ENCODE data around the gene TENT4B. TPM values are rescaled to one million over a fixed set of nuclear protein-coding genes. Genes with fewer than 3 reads are reported as not detected.

Gene TENT4B
- total and polyA plus RNA-seq, 4 donors: 4.3 to 16.3 (median 8.4) TPM

GRCh38 chr16:50275098-50275415 is 122.0 kb downstream of the TENT4B start:
- ATAC-seq (ENCODE audit: insufficient read depth, low FRiP score): no peak
- Histone ChIP-seq H3K27ac (ENCODE audit: low read depth in 1 of 2, low read length in 1 of 2) (peak overlapping the region in 1 of 2 donors; percentile 69), H3K36me3 (ENCODE audit: control insufficient read depth in 4 of 4, insufficient read depth in 4 of 4, low read length in 4 of 4) (no peaks in the 10 kb centered on the region), H3K4me1 (ENCODE audit: control insufficient read depth in 5 of 5, insufficient read depth in 5 of 5, low read length in 5 of 5) (peaks cover 0 to 11% (median 0%) of the 10 kb centered on the region in 5 donors), H3K4me3 (peak overlapping the region; percentile 18), H3K9me3 (ENCODE audit: control insufficient read depth in 4 of 4, insufficient read depth in 3 of 4, low read length in 3 of 4) (peaks cover 0 to 2% (median 0%) of the 10 kb centered on the region in 4 donors), H3K9ac (ENCODE audit: insufficient read depth in 1 of 2, low read length in 2 of 2) (no peak overlapping the region), H3K27me3 (ENCODE audit: control insufficient read depth in 3 of 3, insufficient read depth in 3 of 3, low read length in 2 of 3) (no peaks in the 10 kb centered on the region)
- DNase-seq: no peak
- WGBS, 2 donors: 85 to 89% methylated on average over 3 of the region's 3 CpGs
- no peak for TF ChIP-seq CTCF (IDR thresholded peaks at IDR 0.05; ENCODE audit: control extremely low read depth, extremely low read depth)

- no peak overlapping the region for H3K4me3 ChIP-seq
- H3K9me3 ChIP-seq (ENCODE audit: control insufficient read depth in 4 of 4, insufficient read depth in 3 of 4, low read length in 3 of 4): no peaks in the 10 kb centered on the region
- DNase-seq (no peak), ATAC-seq (ENCODE audit: insufficient read depth, low FRiP score) (no peak)
- peaks cover 0 to 11% (median 0%) of the 10 kb centered on the region in 5 donors for H3K4me1 ChIP-seq (ENCODE audit: control insufficient read depth in 5 of 5, insufficient read depth in 5 of 5, low read length in 5 of 5)
- peak overlapping the region in 1 of 2 donors; percentile 69 for H3K27ac ChIP-seq (ENCODE audit: low read depth in 1 of 2, low read length in 1 of 2)
- no peak for TF ChIP-seq CTCF (IDR thresholded peaks at IDR 0.05; ENCODE audit: control extremely low read depth, extremely low read depth)
- H3K27me3 ChIP-seq (ENCODE audit: control insufficient read depth in 3 of 3, insufficient read depth in 3 of 3, low read length in 2 of 3): no peaks in the 10 kb centered on the region
- 82 to 85% methylated on average over 12 of the region's 12 CpGs for WGBS, 2 donors
- H3K9ac ChIP-seq (ENCODE audit: insufficient read depth in 1 of 2, low read length in 2 of 2): no peak overlapping the region
- H3K36me3 ChIP-seq (ENCODE audit: control insufficient read depth in 4 of 4, insufficient read depth in 4 of 4, low read length in 4 of 4): no peaks in the 10 kb centered on the region
Measured at GRCh38 chr16:50275428-50276325, 122.6 kb downstream of the TENT4B start.

GRCh38 chr16:50276326-50276640 is 123.2 kb downstream of the TENT4B start:
- 36 to 83% methylated on average over 2 of the region's 2 CpGs for WGBS, 2 donors
- Histone ChIP-seq H3K36me3 (ENCODE audit: control insufficient read depth in 4 of 4, insufficient read depth in 4 of 4, low read length in 4 of 4) (no peaks in the 10 kb centered on the region), H3K4me1 (ENCODE audit: control insufficient read depth in 5 of 5, insufficient read depth in 5 of 5, low read length in 5 of 5) (peaks cover 0 to 14% (median 0%) of the 10 kb centered on the region in 5 donors), H3K4me3 (no peak overlapping the region), H3K27ac (ENCODE audit: low read depth in 1 of 2, low read length in 1 of 2) (peak overlapping the region in 1 of 2 donors; percentile 50), H3K9me3 (ENCODE audit: control insufficient read depth in 4 of 4, insufficient read depth in 3 of 4, low read length in 3 of 4) (no peaks in the 10 kb centered on the region), H3K9ac (ENCODE audit: insufficient read depth in 1 of 2, low read length in 2 of 2) (no peak overlapping the region), H3K27me3 (ENCODE audit: control insufficient read depth in 3 of 3, insufficient read depth in 3 of 3, low read length in 2 of 3) (no peaks in the 10 kb centered on the region)
- ATAC-seq (ENCODE audit: insufficient read depth, low FRiP score) (no peak), DNase-seq (no peak)
- no peak for TF ChIP-seq CTCF (IDR thresholded peaks at IDR 0.05; ENCODE audit: control extremely low read depth, extremely low read depth)

All from lung (tissue), 12 donors.